Measurements from ENCODE around the gene PF4V1. TPM values are rescaled to one million over a fixed set of nuclear protein-coding genes. Genes with fewer than 3 reads are reported as not detected.

Gene PF4V1
- total and polyA plus RNA-seq, 2 of the 13 experiments (the other 11 are each of a cell fraction or from before 2014, with no cell fraction given): not detected

- 16% methylated on average over 3 of the region's 3 CpGs for WGBS (ENCODE audit: low lambda C conversion rate)
- ChIA-PET POLR2A (no interaction called here), CTCF (ENCODE audit: low intra/inter-chr PET ratio, low total read pairs) (no interaction called here)
- H3K9ac ChIP-seq (ENCODE audit: insufficient read depth, low read depth, low read length): no peak overlapping the region
- TF ChIP-seq ZNF326 (CRISPR knock-in tag; IDR thresholded peaks at IDR 0.05; ENCODE audit: borderline replicate concordance): no peak
- no peak for TF ChIP-seq YEATS2 (CRISPR knock-in tag; IDR thresholded peaks at IDR 0.05; ENCODE audit: borderline replicate concordance)
- TF ChIP-seq ZNF121 (CRISPR knock-in tag; IDR thresholded peaks at IDR 0.05): no peak
- no peak for TF ChIP-seq ZMYM3 (CRISPR knock-in tag; IDR thresholded peaks at IDR 0.05)
- no peak for TF ChIP-seq ZNF281 (CRISPR knock-in tag; IDR thresholded peaks at IDR 0.05; ENCODE audit: borderline replicate concordance)
- no peak for TF ChIP-seq TBX2 (CRISPR knock-in tag; IDR thresholded peaks at IDR 0.05; ENCODE audit: borderline replicate concordance)
- no peak for TF ChIP-seq ZNF792 (CRISPR knock-in tag; IDR thresholded peaks at IDR 0.05)
- TF ChIP-seq ZNF232 (CRISPR knock-in tag; IDR thresholded peaks at IDR 0.05; ENCODE audit: borderline replicate concordance): no peak
- no peak for TF ChIP-seq IRF1 (CRISPR knock-in tag; IDR thresholded peaks at IDR 0.05; ENCODE audit: low read depth)
- no peak for TF ChIP-seq ASH2L (IDR thresholded peaks at IDR 0.05; ENCODE audit: insufficient read length, low read depth, low read length)
- no peak for TF ChIP-seq DMTF1 (CRISPR knock-in tag; IDR thresholded peaks at IDR 0.05)
- TF ChIP-seq ZSCAN5A (CRISPR knock-in tag; IDR thresholded peaks at IDR 0.05; ENCODE audit: borderline replicate concordance): no peak
- TF ChIP-seq SMARCE1 (IDR thresholded peaks at IDR 0.05; ENCODE audit: borderline replicate concordance): no peak
- TF ChIP-seq ZNF678 (CRISPR knock-in tag; IDR thresholded peaks at IDR 0.05): no peak
- TF ChIP-seq SOX6 (IDR thresholded peaks at IDR 0.05): no peak
- no peak for TF ChIP-seq SOX6 (CRISPR knock-in tag; IDR thresholded peaks at IDR 0.05)
- DNase-seq (ENCODE audit: low spot score): no peak
- no peak overlapping the region for H3K4me3 ChIP-seq (replicated peaks in 1 of 3; ENCODE audit: insufficient read depth in 1 of 3, low read depth in 2 of 3, low read length in 3 of 3)
- no peak overlapping the region for H2AFZ ChIP-seq (ENCODE audit: low read length)
- no peak for ATAC-seq
- no peaks in the 10 kb centered on the region for H3K79me2 ChIP-seq (ENCODE audit: insufficient read depth, low read length)
- no TSS peak for BruUV-seq (replicated peaks)
- no peak overlapping the region for H3K4me2 ChIP-seq (ENCODE audit: low read depth, low read length)
- intact Hi-C loops (cut with micrococcal nuclease; ENCODE audit: unreplicated experiment): no loop called here
- H3K27me3 ChIP-seq (ENCODE audit: control insufficient read depth in 1 of 2, insufficient read depth in 2 of 2, low read length in 2 of 2): no peaks in the 10 kb centered on the region
- in situ Hi-C loops (cut with HindIII; ENCODE audit: extremely low pct_ligation_motif_present, low pct_unique_long_range_greater_than_20kb): no loop called here
- H3K36me3 ChIP-seq (replicated peaks in 1 of 2; ENCODE audit: control insufficient read depth in 1 of 2, insufficient read depth in 2 of 2, low read length in 2 of 2): no peaks in the 10 kb centered on the region
- H3K27ac ChIP-seq (ENCODE audit: extremely low read length, insufficient read depth, low read length): no peak overlapping the region
- H3K4me1 ChIP-seq (ENCODE audit: insufficient read depth, low read length): no peaks in the 10 kb centered on the region
- FAIRE-seq: no peak
- H4K20me1 ChIP-seq (ENCODE audit: insufficient read depth, low read length): no peaks in the 10 kb centered on the region
- no peaks in the 10 kb centered on the region for H3K9me3 ChIP-seq (ENCODE audit: low read length)
These were observed 42.9 kb upstream of the PF4V1 start for GRCh38 chr4:73810191-73810590.
